HG02759 (cell line): Measurements from ENCODE around the gene ALCAM.

ENCODE experiments used
- ATAC-seq: cut with Tn5 transposase; IDR thresholded peaks from one replicate; pipeline ENCODE4 v1.9.1; 2021; ENCODE audit warnings: mild to moderate bottlenecking, moderate library complexity; ENCODE audit not compliant: unreplicated experiment

ALCAM gene

GRCh38 chr3:105355408-105356061, 11.2 kb upstream of the ALCAM start:
- no peak for ATAC-seq

- no peak for ATAC-seq
These were observed 10.3 kb upstream of the ALCAM start for GRCh38 chr3:105356396-105356795.

- ATAC-seq, result no peak
These were observed 9.7 kb upstream of the ALCAM start for GRCh38 chr3:105356988-105357387.

GRCh38 chr3:105359098-105359762, 7.5 kb upstream of the ALCAM start:
- ATAC-seq, result peak; percentile 52

- ATAC-seq, result no peak
These were observed 6.7 kb upstream of the ALCAM start for GRCh38 chr3:105360003-105360402.

DNA sequence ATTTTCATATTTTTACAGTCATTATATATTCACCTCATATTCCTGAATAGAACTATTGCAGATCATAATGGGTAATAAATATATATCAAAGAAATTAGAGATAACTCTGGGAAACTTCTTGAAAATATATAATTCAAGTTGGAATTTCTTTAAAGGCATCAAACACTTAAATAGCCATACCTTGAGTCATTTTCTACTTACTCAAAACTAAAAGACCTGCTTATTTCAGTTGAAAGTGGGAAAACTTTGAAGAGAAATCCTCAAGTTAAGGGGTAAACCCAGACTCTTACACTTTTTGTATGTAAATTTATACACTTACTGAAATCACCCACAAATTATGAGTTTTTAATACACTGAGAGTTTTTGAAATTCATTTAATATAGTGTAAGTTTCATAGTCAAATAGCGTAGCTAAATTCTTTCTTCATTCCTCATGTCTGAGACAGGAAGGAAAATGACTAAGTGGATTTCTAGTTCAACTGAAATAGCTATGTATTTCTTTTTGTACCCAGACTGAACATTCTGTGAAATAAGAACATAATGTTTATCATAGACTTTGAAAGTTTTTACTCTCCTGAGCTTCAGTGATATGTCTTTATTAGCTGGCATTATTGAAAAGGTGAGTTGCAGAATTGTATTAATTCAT, 4.6 kb upstream of the ALCAM start:
- ATAC-seq, result no peak

- no peak for ATAC-seq
These were observed 2.6 kb upstream of the ALCAM start for GRCh38 chr3:105364128-105364527.

DNA sequence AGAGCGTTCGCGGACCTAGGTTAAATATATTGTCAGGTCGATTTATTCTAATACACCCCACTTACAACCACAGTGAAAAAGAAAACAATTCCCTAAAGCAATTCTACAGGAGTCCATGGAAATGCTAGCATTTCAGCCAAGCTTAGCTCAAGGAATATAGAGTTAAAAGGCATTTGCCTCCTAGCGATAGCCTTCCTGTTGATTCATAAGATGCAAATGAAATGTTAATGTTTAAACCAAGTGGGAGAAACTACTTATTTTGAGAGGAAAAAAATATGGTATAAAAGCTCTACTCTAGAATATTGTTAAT, 1.7 kb upstream of the ALCAM start:
- ATAC-seq, result no peak

DNA sequence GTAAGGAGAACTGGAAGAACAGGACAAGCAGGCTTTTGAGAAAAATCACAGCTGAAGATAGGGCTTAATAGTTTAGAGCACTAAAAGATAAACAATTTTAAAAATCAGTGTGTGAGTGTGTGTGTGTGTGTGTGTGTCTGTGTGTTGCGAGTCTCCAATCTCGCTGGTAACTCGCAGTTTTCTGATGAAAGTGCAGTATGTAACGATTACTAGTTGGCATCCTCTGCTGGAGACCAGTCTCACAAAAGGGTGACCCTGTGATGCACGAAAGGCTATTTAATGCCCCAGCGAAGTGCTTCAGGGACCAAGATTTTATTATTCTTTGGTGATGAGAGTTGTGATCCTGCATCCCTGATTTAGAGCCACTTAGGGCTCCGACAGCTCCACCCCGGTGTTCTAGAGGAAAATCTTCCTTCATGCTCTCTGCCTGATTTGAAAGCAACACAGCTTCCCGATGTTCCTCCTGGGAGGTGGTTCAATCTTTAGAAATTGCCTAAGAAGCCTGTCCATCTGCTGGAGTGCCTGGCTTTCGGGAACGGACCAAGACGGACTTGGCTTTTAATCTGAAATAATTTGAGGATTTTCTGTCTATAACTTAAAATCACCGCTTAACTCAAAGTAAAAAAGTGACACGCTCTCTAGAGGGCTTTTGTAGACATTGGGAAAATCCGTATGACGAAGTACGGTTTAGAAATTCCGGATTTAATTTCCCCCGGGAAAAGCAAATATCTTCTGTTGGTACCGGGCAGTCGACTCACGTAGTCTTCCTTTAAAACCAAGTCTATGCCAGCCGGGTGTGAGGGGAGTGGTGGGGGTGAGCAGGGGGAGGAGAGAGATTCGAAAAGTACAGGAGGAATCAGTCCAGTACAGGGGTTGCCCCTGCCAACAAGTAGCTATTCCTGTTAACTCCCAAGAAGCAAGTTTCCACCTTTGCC, 1.1 kb upstream of the ALCAM start:
- no peak for ATAC-seq

GRCh38 chr3:105367063-105367405, 325 bp downstream of the ALCAM start:
- no peak for ATAC-seq

GRCh38 chr3:105367406-105368213, 901 bp downstream of the ALCAM start:
- ATAC-seq, result peak; percentile 35

GRCh38 chr3:105368566-105369499, 2.1 kb downstream of the ALCAM start:
- peak; percentile 24 for ATAC-seq

- peak; percentile 15 for ATAC-seq
These were observed 3.0 kb downstream of the ALCAM start for GRCh38 chr3:105369500-105370371.

DNA sequence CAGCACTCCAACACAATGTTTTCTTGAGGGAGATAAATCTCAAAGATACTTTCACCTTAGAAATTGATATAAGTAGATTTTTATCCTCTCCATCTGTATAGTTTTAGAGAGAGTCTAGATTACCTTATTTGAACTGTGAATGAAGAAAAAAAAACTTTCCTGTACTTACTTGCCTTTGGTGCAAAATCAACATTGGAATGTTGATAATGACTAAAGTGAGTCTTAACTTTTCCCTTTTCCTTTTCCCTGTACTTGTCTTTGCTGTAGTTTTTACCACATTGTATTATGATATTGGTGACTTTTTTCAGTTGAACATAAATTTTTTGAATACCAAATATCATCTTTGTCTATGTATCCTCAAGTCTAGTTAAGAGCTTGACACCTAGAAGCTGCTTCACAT, 6.7 kb downstream of the ALCAM start:
- no peak for ATAC-seq

- no peak for ATAC-seq
These were observed 9.2 kb downstream of the ALCAM start for GRCh38 chr3:105375750-105376511.

- ATAC-seq, result no peak
These were observed 11.0 kb downstream of the ALCAM start for GRCh38 chr3:105377716-105378115.

- ATAC-seq, result no peak
These were observed 18.5 kb downstream of the ALCAM start for GRCh38 chr3:105385179-105385578.
